ENCODE measurements around the gene CACFD1. TPM values are rescaled to one million over a fixed set of nuclear protein-coding genes. Genes with fewer than 3 reads are reported as not detected.

The CACFD1 gene
- 31.1 and 37.1 TPM in 2 replicates for total RNA-seq
- total RNA-seq (2013): 11.4 TPM
- polyA plus RNA-seq: 19.6 and 27.4 TPM in 2 replicates
- polyA minus RNA-seq: 18.1 and 22.6 TPM in 2 replicates

DNA sequence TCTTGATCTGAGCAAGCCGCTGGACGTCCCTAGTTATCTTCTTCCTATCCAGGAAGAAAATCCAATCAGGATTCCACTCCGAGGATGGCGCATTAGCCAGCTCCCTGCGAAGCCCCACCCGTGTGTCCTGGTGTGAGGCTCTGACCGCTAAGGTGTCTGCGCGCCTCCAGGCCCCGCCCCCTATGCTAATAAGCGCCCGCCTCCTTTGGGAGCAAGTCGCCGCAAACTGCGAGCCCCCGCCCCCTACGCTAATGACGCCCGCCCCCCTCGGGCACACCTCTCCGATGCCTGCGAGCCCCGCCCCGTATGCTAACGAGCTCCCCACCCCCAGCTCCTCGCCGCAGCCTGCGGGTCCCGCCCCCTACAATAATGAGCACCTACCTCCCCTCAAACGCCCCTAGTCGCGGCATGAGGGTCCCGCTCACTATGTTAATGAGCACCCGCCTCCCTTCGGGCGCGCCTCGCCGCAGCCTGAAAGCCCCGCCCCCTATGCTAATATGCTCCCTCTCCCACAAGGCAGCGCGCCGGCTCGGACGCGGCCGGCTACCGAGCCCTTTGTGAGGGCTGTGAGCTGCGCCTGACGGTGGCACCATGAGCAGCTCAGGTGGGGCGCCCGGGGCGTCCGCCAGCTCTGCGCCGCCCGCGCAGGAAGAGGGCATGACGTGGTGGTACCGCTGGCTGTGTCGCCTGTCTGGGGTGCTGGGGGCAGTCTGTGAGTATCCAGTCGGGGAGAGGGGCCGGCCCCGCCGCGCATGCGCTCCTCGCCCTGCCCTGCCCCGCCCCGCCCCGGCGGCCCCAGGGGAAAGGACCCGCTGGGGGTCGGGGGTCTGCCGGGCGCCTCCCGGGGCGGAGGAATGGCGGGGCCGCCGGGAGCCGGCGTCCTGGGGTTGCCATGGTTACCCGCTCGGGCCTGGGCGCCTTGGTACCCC is at the start of gene CACFD1:
Gene CACFD1 (plus strand): TSS at position 503 of the 929 bp plus-strand sequence. CDS start 89 bp downstream, at position 592.
- CTCF ChIA-PET: interaction anchor here (1.0 to 2.2 kb wide), 7 partner anchors 20 to 274 kb away, joined by 3 to 6 read pairs (median 4); no protein-coding TSS in a partner anchor
- H3K27ac Mint-ChIP-seq: peak within 1 kb of the TSS; percentile 99
- peaks cover 13 to 35% of the 10 kb centered on the region in 2 donors for H3K4me1 ChIP-seq (ENCODE audit: control insufficient read depth in 2 of 2, insufficient read depth in 2 of 2, low read length in 2 of 2)
- no peaks in the 10 kb centered on the region for H3K27me3 Mint-ChIP-seq
- H3K4me3 Mint-ChIP-seq: peak within 1 kb of the TSS; percentile 94
- POLR2A ChIA-PET: interaction anchor here (0.5 to 2.8 kb wide), 10 partner anchors 17 to 496 kb away, joined by 3 to 28 read pairs (median 4); partner anchors contain the start of genes MED22, REXO4, RPL7A and SLC2A6
- no peak for TF ChIP-seq EZH2 (IDR thresholded peaks at IDR 0.05; ENCODE audit: borderline replicate concordance, insufficient read depth, low read depth, low read length, poor library complexity, severe bottlenecking)
- TF ChIP-seq, protein P1, sequence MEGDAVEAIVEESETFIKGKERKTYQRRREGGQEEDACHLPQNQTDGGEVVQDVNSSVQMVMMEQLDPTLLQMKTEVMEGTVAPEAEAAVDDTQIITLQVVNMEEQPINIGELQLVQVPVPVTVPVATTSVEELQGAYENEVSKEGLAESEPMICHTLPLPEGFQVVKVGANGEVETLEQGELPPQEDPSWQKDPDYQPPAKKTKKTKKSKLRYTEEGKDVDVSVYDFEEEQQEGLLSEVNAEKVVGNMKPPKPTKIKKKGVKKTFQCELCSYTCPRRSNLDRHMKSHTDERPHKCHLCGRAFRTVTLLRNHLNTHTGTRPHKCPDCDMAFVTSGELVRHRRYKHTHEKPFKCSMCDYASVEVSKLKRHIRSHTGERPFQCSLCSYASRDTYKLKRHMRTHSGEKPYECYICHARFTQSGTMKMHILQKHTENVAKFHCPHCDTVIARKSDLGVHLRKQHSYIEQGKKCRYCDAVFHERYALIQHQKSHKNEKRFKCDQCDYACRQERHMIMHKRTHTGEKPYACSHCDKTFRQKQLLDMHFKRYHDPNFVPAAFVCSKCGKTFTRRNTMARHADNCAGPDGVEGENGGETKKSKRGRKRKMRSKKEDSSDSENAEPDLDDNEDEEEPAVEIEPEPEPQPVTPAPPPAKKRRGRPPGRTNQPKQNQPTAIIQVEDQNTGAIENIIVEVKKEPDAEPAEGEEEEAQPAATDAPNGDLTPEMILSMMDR (IDR thresholded peaks at IDR 0.05): no peak
- intact Hi-C loops (cut with micrococcal nuclease): loop anchor here (1.0 to 2.0 kb wide), 8 partner anchors 18 to 123 kb away; partner anchors contain the start of genes MED22, REXO4, RPL7A and SLC2A6
- H3K9me3 ChIP-seq (ENCODE audit: control extremely low read depth in 1 of 3, control insufficient read depth in 2 of 3, insufficient read depth in 1 of 3, low read length in 2 of 3): no peaks in the 10 kb centered on the region
- DNase-seq: peak; percentile 97
- H2AFZ ChIP-seq (ENCODE audit: insufficient read depth, low read depth, low read length, poor library complexity, severe bottlenecking): peak within 1 kb of the TSS; percentile 80
- peaks cover 23% of the 10 kb centered on the region for H3K4me1 Mint-ChIP-seq
- peak; percentile 74 for ATAC-seq (ENCODE audit: low read depth)
- no peaks in the 10 kb centered on the region for H3K9me3 Mint-ChIP-seq (ENCODE audit: insufficient read depth)
- H3K36me3 ChIP-seq (replicated peaks in 1 of 2; ENCODE audit: control extremely low read depth in 1 of 2, control insufficient read depth in 1 of 2, extremely low read depth in 1 of 2, insufficient read depth in 2 of 2, low read length in 1 of 2): peaks cover 0 to 3% of the 10 kb centered on the region in 2 experiments
- H3K4me2 ChIP-seq (replicated peaks; ENCODE audit: low read depth, low read length, poor library complexity, severe bottlenecking): peak within 1 kb of the TSS; percentile 85
- H3K27me3 ChIP-seq (replicated peaks in 1 of 4; ENCODE audit: control extremely low read depth in 1 of 4, control insufficient read depth in 3 of 4, insufficient read depth in 4 of 4, low read length in 3 of 4): no peaks in the 10 kb centered on the region
- peak within 1 kb of the TSS; percentile 31 to 86 (median 79) for H3K4me3 ChIP-seq (ENCODE audit: control extremely low read depth in 1 of 5, extremely low read depth in 1 of 5, insufficient read depth in 1 of 5, low read depth in 2 of 5, low read length in 4 of 5)
- WGBS (ENCODE audit: insufficient coverage): under 1% methylated on average over 76 of the region's 86 CpGs
- H3K79me2 ChIP-seq (ENCODE audit: control insufficient read depth, insufficient read depth, low read length): peaks cover 13% of the 10 kb centered on the region
- H3K27ac ChIP-seq (ENCODE audit: low read length in 2 of 2): peak within 1 kb of the TSS; percentile 83 to 98
- H3K9ac ChIP-seq (ENCODE audit: low read length): peak within 1 kb of the TSS; percentile 98
- peaks cover 9% of the 10 kb centered on the region for H4K20me1 ChIP-seq (ENCODE audit: control insufficient read depth, insufficient read depth, low read length, poor library complexity, severe bottlenecking)
